Vagina (tissue), 2 donors: Measurements from ENCODE around the gene CACHD1. TPM values are rescaled to one million over a fixed set of nuclear protein-coding genes. Genes with fewer than 3 reads are reported as not detected.

Source experiments
- DNase-seq, 2 donors: peaks; one replicate each; pipeline ENCODE4 v3.0.0-alpha.2; 2017; ENCODE audit errors: extremely low spot score in 2 of 2
- H3K27ac ChIP-seq: fragments of 200-600 bp; sonication (generic); one replicate; pipeline ENCODE4 v1.5.1; 2019
- H3K27me3 ChIP-seq: fragments of 200-600 bp; sonication (generic); one replicate; pipeline ENCODE4 v1.5.1; 2019
- H3K36me3 ChIP-seq, 2 donors: fragments of 200-600 bp; sonication (generic); one replicate each; pipeline ENCODE4 v1.5.1; 2017 to 2019
- H3K4me1 ChIP-seq: fragments of 200-600 bp; sonication (generic); one replicate; pipeline ENCODE4 v1.5.1; 2019
- H3K4me3 ChIP-seq, 2 donors: fragments of 200-600 bp; sonication (generic); 1 replicate in 1 of 2; 2 replicates in 1 of 2; pipeline ENCODE4 v1.5.1; 2016 to 2019
- H3K9me3 ChIP-seq: fragments of 200-600 bp; sonication (generic); one replicate; pipeline ENCODE4 v1.5.1; 2019
- CTCF ChIP-seq, 3 experiments: fragments of 450-650 bp in 2 of 3; fragments of 200-600 bp in 1 of 3; sonication (generic) in 1 of 3; IDR thresholded peaks; one replicate each; pipeline ENCODE4 v1.5.1; 2017 to 2019; ENCODE audit warnings: antibody characterized with exemption in 3 of 3, mild to moderate bottlenecking in 2 of 3, moderate library complexity in 2 of 3
- POLR2A ChIP-seq, 2 donors: fragments of 450-650 bp; IDR thresholded peaks; one replicate each; pipeline ENCODE4 v1.6.1; 2017; ENCODE audit warnings: antibody characterized with exemption in 2 of 2, mild to moderate bottlenecking in 2 of 2, moderate library complexity in 2 of 2
- POLR2AphosphoS5 ChIP-seq, 2 donors: sonication (generic); formaldehyde crosslinking; IDR thresholded peaks; one replicate each; pipeline ENCODE4 v1.9.0; 2017; ENCODE audit warnings: antibody characterized with exemption in 2 of 2, mild to moderate bottlenecking in 2 of 2, low read depth in 1 of 2; ENCODE audit not compliant: insufficient read depth in 1 of 2
- intact Hi-C: fragments of 100-400 bp; cut with DNase I; formaldehyde crosslinking; loops from one replicate; pipeline ENCODE4 v1.15.1; 2023
- total RNA-seq: library from RNA; depleted of rRNA; stranded (reverse); fragments of >200 nt; gene quantifications from one replicate; pipeline ENCODE4 v1.2.3, GENCODE V29; 2016

CACHD1 gene
- total RNA-seq, 1 donor from 2014 or later = 27.7 TPM

- no peaks in the 10 kb centered on the region for H3K4me1 ChIP-seq
- H3K27ac ChIP-seq = no peak overlapping the region
- TF ChIP-seq POLR2A (IDR thresholded peaks at IDR 0.05) = no peak
- no peak for TF ChIP-seq POLR2AphosphoS5 (IDR thresholded peaks at IDR 0.05; ENCODE audit: insufficient read depth in 1 of 2, low read depth in 1 of 2)
- TF ChIP-seq CTCF (IDR thresholded peaks at IDR 0.05) = no peak
- no peaks in the 10 kb centered on the region for H3K27me3 ChIP-seq
- intact Hi-C loops = no loop called here
- H3K36me3 ChIP-seq = no peaks in the 10 kb centered on the region
- DNase-seq = no peak
- no peaks in the 10 kb centered on the region for H3K9me3 ChIP-seq
- H3K4me3 ChIP-seq = no peak overlapping the region
Observed at GRCh38 chr1:64711266-64711665, 241.3 kb downstream of the CACHD1 start.

GRCh38 chr1:64712049-64712448 is 242.1 kb downstream of the CACHD1 start:
- no peak for TF ChIP-seq CTCF (IDR thresholded peaks at IDR 0.05)
- TF ChIP-seq POLR2A (IDR thresholded peaks at IDR 0.05) = no peak
- no peak for TF ChIP-seq POLR2AphosphoS5 (IDR thresholded peaks at IDR 0.05; ENCODE audit: insufficient read depth in 1 of 2, low read depth in 1 of 2)
- DNase-seq = no peak
- Histone ChIP-seq H3K9me3 (no peaks in the 10 kb centered on the region), H3K4me1 (no peaks in the 10 kb centered on the region), H3K4me3 (no peak overlapping the region), H3K27me3 (no peaks in the 10 kb centered on the region), H3K27ac (no peak overlapping the region), H3K36me3 (no peaks in the 10 kb centered on the region)
- intact Hi-C loops = no loop called here

DNA sequence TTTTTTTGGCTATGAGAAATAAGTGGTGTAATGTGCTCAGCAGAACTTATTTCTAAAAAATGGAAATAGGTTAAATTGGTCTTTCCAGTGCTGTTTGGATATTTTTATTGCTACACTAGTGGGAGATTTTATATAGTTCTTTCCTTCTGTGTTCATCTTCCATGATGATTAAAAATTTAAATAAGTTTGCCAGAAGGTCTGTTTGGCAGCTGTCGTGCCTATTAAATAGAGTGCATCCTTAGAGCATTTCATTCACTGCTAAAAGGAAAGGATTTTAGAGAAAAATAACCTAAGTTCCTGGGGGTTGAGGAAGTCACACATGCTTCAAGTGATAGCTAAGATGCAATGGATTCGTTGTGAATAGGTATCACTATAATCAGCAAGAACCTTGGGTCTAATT is 245.3 kb downstream of the CACHD1 start:
- Histone ChIP-seq H3K4me1 (no peaks in the 10 kb centered on the region), H3K9me3 (no peaks in the 10 kb centered on the region), H3K27ac (no peak overlapping the region), H3K27me3 (no peaks in the 10 kb centered on the region), H3K36me3 (no peaks in the 10 kb centered on the region), H3K4me3 (no peak overlapping the region)
- intact Hi-C loops = no loop called here
- TF ChIP-seq CTCF (IDR thresholded peaks at IDR 0.05) = no peak
- no peak for TF ChIP-seq POLR2AphosphoS5 (IDR thresholded peaks at IDR 0.05; ENCODE audit: insufficient read depth in 1 of 2, low read depth in 1 of 2)
- TF ChIP-seq POLR2A (IDR thresholded peaks at IDR 0.05) = no peak
- no peak for DNase-seq

GRCh38 chr1:64721135-64721534 is 251.2 kb downstream of the CACHD1 start:
- no peak overlapping the region for H3K4me3 ChIP-seq
- H3K9me3 ChIP-seq = no peaks in the 10 kb centered on the region
- no peaks in the 10 kb centered on the region for H3K27me3 ChIP-seq
- no peak for DNase-seq
- no peaks in the 10 kb centered on the region for H3K36me3 ChIP-seq
- no peak overlapping the region for H3K27ac ChIP-seq
- H3K4me1 ChIP-seq = no peaks in the 10 kb centered on the region
- intact Hi-C loops = no loop called here
- no peak for TF ChIP-seq POLR2AphosphoS5 (IDR thresholded peaks at IDR 0.05; ENCODE audit: insufficient read depth in 1 of 2, low read depth in 1 of 2)
- no peak for TF ChIP-seq POLR2A (IDR thresholded peaks at IDR 0.05)
- no peak for TF ChIP-seq CTCF (IDR thresholded peaks at IDR 0.05)

GRCh38 chr1:64721576-64722145 is 251.7 kb downstream of the CACHD1 start:
- Histone ChIP-seq H3K27ac (no peak overlapping the region), H3K27me3 (no peaks in the 10 kb centered on the region), H3K9me3 (no peaks in the 10 kb centered on the region), H3K36me3 (no peaks in the 10 kb centered on the region), H3K4me3 (no peak overlapping the region), H3K4me1 (no peaks in the 10 kb centered on the region)
- DNase-seq = no peak
- TF ChIP-seq POLR2AphosphoS5 (IDR thresholded peaks at IDR 0.05; ENCODE audit: insufficient read depth in 1 of 2, low read depth in 1 of 2) = no peak
- TF ChIP-seq POLR2A (IDR thresholded peaks at IDR 0.05) = no peak
- no peak for TF ChIP-seq CTCF (IDR thresholded peaks at IDR 0.05)
- intact Hi-C loops = no loop called here
